GM12878 (cell line): ENCODE results near the gene METTL27. TPM values are rescaled to one million over a fixed set of nuclear protein-coding genes. Genes with fewer than 3 reads are reported as not detected.

Source experiments
- BMI1 ChIP-seq: fragments of 450-650 bp; IDR thresholded peaks from 2 replicates; pipeline ENCODE4 v1.6.1; 2016; ENCODE audit warnings: mild to moderate bottlenecking, moderate library complexity, borderline replicate concordance
- HCFC1 ChIP-seq: fragments of 150-350 bp; IDR thresholded peaks from 2 replicates; pipeline ENCODE4 v1.6.1; 2014; ENCODE audit warnings: low read length
- NFIC ChIP-seq: IDR thresholded peaks from 2 replicates; pipeline ENCODE4 v1.6.1; 2012; ENCODE audit warnings: low read depth, mild to moderate bottlenecking, inconsistent platforms, low read length, moderate library complexity
- RUNX3 ChIP-seq: IDR thresholded peaks from 2 replicates; pipeline ENCODE4 v1.6.1; 2012; ENCODE audit warnings: low read length, inconsistent platforms
- ZBTB4 ChIP-seq: fragments of 450-650 bp; formaldehyde crosslinking; IDR thresholded peaks from 2 replicates; pipeline ENCODE4 v1.4.0; 2022; ENCODE audit warnings: mild to moderate bottlenecking, moderate library complexity
- polyA plus RNA-seq, 11 experiments: library from polyadenylated mRNA; depleted of rRNA in 4 of 11; unstranded in 6 of 11; stranded (reverse) in 5 of 11; fragments of >200 nt; fragmentation: Nextera tagmentation in 4 of 11; fragmentation: Illumina TruSeq in 1 of 11; extraction: Ambion mirVana in 4 of 11; extraction: Trizol in 1 of 11; gene quantifications; 1 replicate in 1 of 11; 2 replicates in 10 of 11; pipeline versions ENCODE4 v1.2.1 to v1.2.3, GENCODE V29; 2011 to 2016; ENCODE audit warnings: inconsistent platforms in 2 of 11, missing spikeins in 2 of 11, low read depth in 1 of 11
- total RNA-seq, 4 experiments: library from RNA; depleted of rRNA in 3 of 4; stranded (reverse); fragments of >200 nt in 3 of 4; fragmentation: Illumina TruSeq in 1 of 4; extraction: Trizol in 1 of 4; gene quantifications; 2 replicates each; pipeline versions ENCODE4 v1.2.1 to v1.2.3, GENCODE V29; 2013 to 2021
- TF ChIP-seq, protein P1 (sequence below): IDR thresholded peaks from 2 replicates; pipeline ENCODE4 v1.6.1; 2012; ENCODE audit warnings: improper control_type of control experiment, low read depth, low read length; ENCODE audit not compliant: insufficient replicate concordance

Gene METTL27
- total and polyA plus RNA-seq, 10 of the 15 experiments (the other 5 are each of a cell fraction or from before 2014, with no cell fraction given), result 0.10 to 3.4 (median 0.68) TPM

DNA sequence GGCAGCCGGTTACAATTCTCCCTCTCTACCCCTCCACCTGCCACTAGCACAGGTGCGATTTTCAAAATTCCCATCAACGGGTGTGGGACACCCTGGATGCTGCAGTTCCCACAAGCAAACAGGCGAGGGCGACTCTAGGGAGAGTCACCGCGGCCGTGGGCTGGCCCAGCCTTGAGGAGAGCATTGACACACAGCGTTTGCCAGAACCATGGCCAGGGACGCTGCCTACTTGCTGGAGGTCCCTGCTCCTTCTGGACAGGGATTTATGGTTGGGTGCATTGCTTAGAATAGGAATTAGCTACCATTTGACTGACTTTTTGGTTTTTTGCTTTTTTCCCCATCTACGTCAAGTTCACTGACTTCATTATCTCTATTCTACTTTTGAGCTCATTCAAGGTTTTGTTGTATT, 30.6 kb downstream of the METTL27 start (continued):
- TF ChIP-seq ZBTB4 (CRISPR knock-in tag) (no peak), HCFC1 (no peak), NFIC (no peak), RUNX3 (peak; percentile 33; the same call in 1 of the 2 replicates), BMI1 (no peak)
- TF ChIP-seq, protein P1, sequence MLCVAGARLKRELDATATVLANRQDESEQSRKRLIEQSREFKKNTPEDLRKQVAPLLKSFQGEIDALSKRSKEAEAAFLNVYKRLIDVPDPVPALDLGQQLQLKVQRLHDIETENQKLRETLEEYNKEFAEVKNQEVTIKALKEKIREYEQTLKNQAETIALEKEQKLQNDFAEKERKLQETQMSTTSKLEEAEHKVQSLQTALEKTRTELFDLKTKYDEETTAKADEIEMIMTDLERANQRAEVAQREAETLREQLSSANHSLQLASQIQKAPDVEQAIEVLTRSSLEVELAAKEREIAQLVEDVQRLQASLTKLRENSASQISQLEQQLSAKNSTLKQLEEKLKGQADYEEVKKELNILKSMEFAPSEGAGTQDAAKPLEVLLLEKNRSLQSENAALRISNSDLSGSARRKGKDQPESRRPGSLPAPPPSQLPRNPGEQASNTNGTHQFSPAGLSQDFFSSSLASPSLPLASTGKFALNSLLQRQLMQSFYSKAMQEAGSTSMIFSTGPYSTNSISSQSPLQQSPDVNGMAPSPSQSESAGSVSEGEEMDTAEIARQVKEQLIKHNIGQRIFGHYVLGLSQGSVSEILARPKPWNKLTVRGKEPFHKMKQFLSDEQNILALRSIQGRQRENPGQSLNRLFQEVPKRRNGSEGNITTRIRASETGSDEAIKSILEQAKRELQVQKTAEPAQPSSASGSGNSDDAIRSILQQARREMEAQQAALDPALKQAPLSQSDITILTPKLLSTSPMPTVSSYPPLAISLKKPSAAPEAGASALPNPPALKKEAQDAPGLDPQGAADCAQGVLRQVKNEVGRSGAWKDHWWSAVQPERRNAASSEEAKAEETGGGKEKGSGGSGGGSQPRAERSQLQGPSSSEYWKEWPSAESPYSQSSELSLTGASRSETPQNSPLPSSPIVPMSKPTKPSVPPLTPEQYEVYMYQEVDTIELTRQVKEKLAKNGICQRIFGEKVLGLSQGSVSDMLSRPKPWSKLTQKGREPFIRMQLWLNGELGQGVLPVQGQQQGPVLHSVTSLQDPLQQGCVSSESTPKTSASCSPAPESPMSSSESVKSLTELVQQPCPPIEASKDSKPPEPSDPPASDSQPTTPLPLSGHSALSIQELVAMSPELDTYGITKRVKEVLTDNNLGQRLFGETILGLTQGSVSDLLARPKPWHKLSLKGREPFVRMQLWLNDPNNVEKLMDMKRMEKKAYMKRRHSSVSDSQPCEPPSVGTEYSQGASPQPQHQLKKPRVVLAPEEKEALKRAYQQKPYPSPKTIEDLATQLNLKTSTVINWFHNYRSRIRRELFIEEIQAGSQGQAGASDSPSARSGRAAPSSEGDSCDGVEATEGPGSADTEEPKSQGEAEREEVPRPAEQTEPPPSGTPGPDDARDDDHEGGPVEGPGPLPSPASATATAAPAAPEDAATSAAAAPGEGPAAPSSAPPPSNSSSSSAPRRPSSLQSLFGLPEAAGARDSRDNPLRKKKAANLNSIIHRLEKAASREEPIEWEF, result no peak
